HG03196 (cell line): ENCODE data around the gene SPRN.

Experiments used
- ATAC-seq: cut with Tn5 transposase; IDR thresholded peaks from one replicate; pipeline ENCODE4 v1.9.1; 2021; ENCODE audit not compliant: unreplicated experiment

Gene SPRN

GRCh38 chr10:133411523-133412380, 12.7 kb downstream of the SPRN start:
- no peak for ATAC-seq

GRCh38 chr10:133405844-133406527, 18.4 kb downstream of the SPRN start:
- no peak for ATAC-seq

- ATAC-seq, result no peak
Observed at GRCh38 chr10:133405272-133405671, 19.2 kb downstream of the SPRN start.

GRCh38 chr10:133403784-133404183, 20.6 kb downstream of the SPRN start:
- no peak for ATAC-seq

- ATAC-seq, result no peak
Observed at GRCh38 chr10:133403359-133403758, 21.1 kb downstream of the SPRN start.

- no peak for ATAC-seq
Observed at GRCh38 chr10:133401981-133402725, 22.3 kb downstream of the SPRN start.

- peak; percentile 1 for ATAC-seq
Observed at GRCh38 chr10:133401500-133401899, 22.9 kb downstream of the SPRN start.

GRCh38 chr10:133400624-133401424, 23.6 kb downstream of the SPRN start:
- ATAC-seq, result peak; percentile 65

GRCh38 chr10:133399123-133399601, 25.3 kb downstream of the SPRN start:
- no peak for ATAC-seq

- ATAC-seq, result no peak
Observed at GRCh38 chr10:133397938-133398337, 26.5 kb downstream of the SPRN start.

GRCh38 chr10:133396035-133396624, 28.3 kb downstream of the SPRN start:
- no peak for ATAC-seq

- ATAC-seq, result no peak
Observed at GRCh38 chr10:133394801-133395221, 29.6 kb downstream of the SPRN start.

- peak; percentile 58 for ATAC-seq
Observed at GRCh38 chr10:133394064-133394663, 30.3 kb downstream of the SPRN start, which contains the start of gene MTG1. Gene MTG1 (plus strand): TSS chr10:133394157. CDS start chr10:133394221, 64 bp downstream.

GRCh38 chr10:133393401-133394063, 30.9 kb downstream of the SPRN start:
- no peak for ATAC-seq

- ATAC-seq, result no peak
Observed at GRCh38 chr10:133391761-133392518, 32.5 kb downstream of the SPRN start.

GRCh38 chr10:133391249-133391635, 33.2 kb downstream of the SPRN start:
- no peak for ATAC-seq

- no peak for ATAC-seq
Observed at GRCh38 chr10:133390597-133391248, 33.7 kb downstream of the SPRN start.
